ENCODE measurements around the gene MACC1.
"Not testable (repeated sequence)": the region's sequence is repeated elsewhere in the genome, so short reads cannot be mapped to it uniquely, and the experiment has no call there.

The MACC1 gene

DNA sequence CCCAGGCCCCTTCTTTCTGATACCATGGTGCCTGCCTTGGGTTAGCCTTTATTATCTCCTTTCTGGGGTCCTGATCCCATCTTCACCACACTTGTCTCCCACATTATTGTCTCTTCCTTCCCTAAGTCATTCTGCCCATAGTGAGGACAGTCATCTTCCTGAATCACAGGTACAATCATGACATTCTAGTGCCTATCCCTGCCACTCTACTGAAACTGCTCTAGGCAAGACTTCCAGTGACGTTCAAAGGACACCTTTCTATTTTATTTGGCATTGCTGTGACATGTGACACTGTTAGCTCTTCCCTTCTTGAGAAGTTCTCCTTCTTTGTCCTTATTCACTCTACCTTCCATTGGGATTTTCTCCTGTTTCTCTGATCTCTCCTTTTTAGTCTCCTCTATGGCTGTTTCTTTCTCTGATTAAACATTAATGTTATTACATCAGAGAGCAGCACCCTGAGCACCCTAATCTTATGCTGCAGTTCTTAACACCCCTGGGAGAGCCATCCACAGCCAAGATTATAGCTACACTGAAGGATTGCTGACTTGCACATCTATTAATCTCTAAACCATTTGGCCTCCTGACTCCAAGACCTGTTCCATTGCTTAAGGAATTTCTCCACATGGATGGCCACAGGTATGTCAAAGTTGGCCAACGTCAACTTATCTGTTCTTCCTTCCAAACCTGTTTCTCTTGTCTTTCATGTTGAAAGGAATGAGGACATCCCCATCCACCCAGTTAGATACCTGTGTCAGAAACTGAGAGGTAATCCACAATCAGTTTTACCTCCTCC, 10.9 kb downstream of the MACC1 start:
- no peak for DNase-seq

DNA sequence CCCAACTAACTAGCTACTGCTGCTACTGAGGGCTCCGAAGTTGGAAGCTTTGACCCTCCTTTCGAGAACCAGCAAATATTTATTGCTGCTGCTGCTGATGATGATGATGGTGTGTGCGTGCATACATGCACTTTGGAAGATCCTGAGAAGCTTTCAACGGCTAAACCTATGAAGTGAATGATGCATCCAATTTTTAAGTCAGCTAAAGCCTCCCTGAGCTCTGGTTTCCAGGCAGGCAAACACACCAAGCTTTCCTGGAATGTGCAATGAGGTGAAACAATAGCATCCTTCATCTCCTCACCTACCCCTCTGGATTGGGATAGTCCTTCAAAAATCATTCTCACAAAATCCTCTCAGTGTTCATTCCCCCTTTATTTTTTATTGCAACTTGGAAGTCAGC, 13.9 kb downstream of the MACC1 start:
- DNase-seq = no peak

DNA sequence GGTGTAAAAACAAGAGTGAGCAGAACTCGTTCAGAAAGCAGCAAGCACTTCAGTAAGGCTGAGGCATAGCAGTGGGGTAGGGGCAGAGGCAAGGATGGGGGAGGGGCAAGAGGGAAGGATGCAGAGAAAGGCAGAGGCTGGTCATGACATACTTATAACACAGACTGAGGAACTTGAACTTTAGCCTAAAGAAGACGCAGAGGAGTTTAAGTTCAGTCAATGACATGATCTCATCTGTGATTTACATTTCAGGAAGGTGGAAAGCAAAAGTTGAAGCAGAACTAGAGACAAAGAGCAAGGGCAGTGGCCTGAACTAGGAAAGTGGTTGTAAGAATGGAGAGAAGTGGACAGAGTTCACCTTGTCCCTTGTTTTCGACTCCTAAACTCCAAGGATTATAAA, 15.8 kb downstream of the MACC1 start:
- no peak for DNase-seq

DNA sequence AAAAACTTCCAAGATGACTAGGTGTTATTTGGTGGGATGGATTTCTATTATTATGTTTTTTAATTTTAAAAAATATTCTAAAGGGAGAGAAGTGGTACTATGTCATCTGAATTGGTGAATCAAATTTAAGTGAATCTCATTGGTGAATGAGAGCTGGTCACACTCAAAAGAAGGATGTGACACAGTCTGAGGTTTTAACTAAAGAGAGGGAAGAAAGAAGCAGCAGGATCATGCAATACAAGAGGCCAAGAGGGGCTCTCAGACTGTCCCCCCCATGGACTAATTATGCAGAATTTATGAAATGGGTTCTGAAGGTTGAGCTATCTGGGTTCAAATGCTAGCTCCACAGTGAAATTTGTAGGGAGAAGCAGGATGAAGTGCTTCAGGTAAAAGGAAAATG, 16.2 kb downstream of the MACC1 start:
- DNase-seq = no peak

DNA sequence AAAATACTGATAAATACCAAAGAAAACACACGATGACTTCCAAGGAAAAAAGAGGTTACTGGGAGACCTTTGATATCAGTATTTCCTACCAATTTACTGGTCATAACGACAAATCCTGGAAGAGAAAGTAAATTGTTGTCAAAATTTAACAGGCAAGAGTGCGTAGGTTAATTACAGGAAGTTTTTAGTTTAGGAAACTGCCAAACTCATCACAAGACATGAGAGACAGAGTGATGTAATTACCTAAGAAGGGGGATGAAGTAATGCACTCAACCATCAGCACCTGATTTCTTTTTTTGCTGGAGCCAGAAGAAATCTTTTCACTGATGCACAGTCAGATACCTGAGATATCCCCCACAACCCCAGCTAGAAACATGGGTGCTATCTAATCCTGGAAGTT, 16.8 kb downstream of the MACC1 start:
- no peak for DNase-seq

DNA sequence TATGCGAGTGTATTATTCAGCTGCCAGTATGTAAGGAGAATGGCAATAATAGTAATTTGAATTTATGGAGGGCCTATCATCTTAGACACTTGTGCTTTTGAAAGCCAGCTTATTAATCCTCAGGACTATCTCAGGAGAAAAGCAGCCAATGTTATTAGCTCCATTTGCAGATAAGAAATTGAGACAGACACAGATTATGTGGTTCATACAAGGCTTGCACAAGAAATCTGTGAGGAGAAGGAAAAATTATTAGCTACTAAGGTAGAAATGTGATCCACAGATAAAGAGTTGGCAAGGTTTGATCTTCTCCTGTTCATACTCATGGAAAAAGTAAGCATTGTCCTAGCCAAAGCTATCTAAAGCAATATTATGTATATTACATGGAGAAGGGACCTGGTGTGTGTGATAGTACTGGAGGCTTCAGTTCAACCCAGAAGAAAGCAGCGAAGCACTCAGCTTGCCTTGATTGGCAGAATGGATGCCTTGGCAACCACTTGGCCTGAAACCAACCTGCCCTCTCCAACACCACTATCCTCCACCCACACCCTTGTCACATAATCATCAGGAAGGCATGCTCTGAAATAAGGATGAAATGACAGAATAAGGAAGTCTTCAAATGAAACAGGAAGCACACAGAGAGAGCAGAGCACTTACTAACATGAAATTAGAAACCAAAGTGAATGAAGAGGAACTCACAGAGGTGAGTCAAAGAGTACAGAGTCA, 18.0 kb downstream of the MACC1 start:
- DNase-seq = no peak

DNA sequence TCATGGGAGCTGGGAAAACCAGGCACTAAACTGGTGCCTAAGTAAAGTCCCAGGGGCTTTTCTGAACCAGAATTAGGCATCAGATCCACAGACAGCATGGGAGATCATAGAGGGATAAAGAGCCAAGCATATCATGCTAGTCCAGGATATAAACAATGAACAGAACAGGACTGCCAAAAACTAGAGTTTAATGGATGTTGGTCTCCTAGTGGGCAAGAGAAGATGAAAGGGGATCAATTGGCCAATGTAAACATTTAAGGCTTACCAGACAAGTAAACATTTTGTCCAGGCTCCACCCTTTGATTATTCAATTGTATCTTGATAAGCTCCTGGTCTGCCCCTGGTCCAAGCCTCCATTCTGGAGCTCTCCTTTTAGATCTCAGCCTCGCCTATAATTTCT, 18.9 kb downstream of the MACC1 start:
- DNase-seq = no peak

DNA sequence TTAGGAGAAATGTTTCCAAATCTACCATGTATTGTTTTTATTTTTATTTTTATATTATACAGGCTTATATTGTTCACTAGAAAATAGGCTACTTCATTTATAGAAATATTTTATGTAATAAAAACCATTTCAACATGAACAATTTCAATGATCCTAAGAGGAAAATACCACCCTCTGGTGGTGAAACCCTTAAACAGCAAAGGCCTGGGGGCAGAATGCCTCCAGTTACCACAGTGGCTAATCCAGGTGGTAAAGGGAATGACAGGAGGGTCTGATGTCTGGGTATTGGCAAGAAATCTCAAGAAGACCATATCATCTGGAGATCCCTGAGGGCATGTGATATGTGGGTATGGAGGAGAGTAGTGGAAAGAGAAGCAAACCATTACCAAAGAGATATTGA, 19.3 kb downstream of the MACC1 start:
- no peak for DNase-seq

DNA sequence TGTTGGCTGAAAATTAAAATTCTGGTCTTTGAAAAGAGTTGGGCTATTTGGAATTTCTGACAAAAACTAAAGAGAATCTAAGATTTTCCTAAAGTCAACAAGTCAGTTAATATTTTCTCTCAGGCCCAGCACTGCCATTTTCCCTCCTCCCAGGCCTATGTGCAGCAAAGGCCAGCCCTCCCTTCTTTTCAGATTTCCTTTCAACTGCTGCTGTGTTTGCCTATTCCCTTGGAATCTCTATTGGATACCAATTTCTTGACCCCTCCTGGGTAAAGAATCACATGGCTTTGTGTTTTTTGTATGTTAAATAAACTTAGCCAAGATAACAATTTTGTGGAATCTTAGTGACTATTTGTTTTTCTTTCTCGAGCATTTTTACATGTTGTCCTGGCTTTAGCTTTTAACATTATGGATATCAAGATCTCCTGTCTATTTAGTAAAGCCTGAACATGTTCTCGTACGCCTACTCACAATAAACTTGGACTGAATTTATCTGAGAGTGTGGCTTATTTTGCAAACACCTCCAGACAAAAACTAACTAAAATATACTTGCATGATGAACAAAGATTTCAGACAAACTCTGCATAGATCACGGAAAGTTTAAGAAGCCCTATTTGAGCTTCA, 19.9 kb downstream of the MACC1 start:
- DNase-seq = no peak

DNA sequence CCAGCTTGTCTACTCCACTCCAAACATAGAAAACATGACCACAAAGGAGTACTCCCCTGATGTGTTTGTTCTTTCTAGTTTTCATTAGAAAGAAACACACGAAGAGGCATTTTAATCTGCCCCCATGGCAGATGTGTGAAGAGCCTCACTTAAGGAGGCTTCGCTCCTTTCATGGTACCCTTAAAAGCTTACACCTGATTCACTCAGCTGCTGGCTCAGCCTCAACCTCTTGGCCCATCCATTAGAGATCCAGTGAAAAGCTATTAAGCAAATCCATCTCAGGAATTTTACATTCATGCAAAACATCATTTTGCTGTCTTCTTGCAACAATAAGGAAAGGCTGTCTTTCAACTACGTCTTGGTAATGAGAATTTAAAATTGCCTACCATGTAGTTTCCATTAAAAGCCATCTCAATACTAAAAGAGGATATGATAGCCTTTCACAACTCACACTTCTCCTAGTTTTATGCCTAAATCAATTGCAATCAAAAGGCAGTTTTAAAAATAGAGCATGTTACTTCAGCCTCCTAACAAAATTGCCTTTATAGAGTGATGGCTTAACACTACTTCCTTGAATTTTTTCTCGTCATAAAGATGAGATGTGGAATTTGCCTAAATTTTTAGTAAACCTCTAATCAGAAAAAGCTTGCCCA, 22.7 kb downstream of the MACC1 start:
- no peak for DNase-seq

DNA sequence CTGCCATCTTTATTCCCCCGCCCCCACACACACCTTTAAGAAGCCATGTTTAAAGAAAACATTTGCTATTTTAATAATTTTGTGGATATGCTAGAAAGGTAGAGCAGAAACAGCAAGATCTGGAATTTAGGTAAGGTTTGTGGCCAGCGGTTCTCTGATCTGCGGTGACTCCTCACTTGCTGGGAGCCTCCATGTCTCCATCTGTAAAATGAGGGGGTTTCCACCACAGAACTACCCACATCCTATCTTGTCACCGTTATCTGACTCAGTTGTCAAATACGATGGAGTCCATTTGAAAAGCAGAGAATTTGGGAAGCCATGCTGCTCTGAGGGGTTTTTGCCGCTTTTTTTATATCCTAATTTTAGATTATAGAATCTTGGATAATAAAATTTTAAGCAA, 23.3 kb downstream of the MACC1 start:
- DNase-seq = no peak

DNA sequence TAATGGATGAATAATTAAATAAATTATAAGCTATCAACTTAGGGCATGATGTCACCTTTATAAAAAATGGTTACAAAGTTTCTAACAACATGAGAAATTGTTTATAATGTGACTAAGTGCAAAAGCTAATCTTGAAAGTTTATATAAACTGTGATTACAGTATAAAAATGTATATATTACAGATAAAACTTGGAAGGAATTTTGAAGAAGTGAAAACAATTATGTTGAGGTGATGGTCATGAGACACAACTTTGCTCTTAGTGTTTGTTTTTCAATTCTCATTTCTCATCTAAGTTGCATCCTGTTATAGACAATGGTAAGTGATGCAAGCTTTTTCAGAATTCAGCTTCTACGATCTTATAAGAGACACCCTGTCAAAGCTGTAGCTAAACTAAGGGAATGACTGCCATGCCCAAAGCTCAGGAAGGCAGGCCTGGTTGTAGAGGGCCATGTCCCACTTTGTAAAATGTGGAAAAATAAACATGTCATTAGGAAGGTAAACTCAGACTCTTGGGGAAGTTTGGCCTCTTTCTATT, 23.9 kb downstream of the MACC1 start:
- DNase-seq = no peak

DNA sequence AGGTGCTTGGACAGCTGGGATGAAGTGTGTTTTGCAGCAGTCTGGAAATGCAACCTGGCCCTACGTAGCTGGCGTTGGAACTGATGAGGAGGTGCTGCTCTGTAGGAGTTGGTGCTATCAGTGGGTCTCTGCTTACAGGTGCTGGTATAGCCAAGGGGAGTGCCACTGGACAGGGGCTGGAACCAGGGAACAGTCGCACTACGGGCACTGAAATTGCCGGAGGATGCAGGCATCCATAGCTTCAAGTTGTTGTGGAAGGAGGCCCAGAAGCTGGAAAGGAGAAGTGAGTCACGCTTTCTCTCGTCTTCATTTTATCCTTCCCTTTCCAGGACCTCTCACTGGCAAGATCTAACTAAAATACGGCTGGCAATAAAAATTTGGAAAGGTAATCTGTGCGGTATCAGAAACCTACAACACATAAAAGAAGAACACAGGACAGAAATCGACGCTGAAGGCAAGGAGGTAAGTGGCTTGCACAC, 25.8 kb downstream of the MACC1 start:
- DNase-seq = no peak

DNA sequence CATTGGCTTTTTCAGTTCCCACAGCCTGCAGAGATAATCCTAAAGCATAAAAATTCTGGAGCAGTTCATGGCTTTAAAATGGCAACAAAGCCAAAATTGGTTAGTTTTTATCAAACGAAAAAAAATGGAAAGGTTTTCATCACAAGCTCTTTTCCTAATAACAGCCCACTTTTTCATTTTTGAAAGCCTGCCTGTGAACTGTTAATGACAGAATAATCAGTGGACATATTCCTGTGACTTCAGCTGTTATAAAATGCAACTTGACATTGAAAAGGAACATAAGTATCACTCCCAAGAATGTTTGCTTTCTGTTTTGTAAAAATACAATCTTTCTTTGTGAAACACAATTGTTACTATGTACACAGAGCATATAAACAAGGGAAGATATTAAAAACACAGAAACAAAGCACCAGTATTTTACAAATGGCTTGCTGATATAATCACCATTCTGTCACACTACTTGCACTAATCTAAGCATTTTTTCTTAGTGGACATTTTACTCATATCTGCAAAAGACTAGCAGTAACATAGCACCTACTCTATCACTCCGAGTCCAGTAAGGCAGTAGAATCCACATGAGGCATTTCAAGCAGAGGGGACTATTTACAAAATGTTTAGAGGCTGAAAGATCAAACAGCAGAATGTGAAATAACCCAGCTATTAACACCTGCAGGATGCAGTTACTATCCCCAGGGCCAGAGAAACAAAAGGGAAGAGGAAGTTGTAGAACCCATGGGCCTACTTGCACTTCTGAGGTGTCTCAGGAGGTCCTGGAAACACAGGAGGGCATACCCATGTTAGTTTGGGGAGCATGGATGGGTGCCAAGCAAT, 26.4 kb downstream of the MACC1 start:
- DNase-seq = no peak

DNA sequence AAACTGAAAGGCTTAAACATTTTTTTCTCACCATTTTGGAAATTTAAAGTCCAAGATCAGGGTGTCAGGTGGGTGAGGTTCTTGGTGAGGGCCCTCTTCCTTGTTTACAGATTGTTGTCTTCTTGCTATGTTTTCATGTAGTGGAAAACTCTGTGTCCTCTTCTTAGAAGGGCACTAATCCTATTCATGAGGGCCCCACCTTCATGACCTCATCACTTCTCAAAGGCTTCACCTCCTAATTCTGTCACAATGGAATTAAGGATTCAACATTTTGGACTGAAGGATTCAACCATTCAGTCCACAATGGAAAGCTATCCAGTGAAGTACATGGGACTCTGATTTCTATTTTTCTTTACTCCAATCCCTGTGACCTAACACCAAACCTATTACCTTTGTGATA, 27.3 kb downstream of the MACC1 start:
- no peak for DNase-seq

DNA sequence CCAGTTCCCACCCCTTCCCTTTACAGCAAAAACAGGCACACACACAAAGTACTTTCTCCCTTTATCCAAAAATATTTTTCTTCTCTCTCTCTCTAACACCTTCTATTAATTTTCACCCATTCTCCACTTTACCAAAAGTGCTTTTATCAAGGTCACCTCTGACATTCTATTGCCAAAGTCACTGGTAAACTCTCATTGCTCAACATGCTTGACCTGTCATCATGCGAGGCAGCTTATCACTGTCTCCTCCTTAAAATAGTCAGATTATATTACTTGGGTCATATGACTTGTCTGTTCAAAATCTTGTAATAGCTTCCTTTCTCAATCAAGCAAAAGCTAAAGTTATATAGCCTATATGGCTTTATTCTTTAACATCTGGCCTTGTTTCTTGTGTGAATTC, 28.6 kb downstream of the MACC1 start:
- no peak for DNase-seq

DNA sequence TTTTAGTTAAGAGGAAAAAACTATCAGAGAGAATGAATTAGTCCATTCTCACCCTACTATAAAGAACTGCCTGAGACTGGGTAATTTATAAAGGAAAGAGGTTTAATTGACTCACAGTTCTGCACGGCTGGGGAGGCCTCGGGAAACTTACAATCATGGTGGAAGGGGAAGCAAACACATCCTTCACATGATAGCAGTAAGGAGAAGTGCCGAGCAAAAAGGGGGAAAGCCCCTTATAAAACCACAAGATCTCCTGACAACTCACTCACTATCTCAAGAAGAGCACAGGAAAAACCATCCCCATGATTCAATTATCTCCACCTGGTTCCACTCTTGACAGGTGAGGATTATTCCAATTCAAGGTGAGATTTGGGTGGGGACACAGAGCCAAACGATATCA, 29.3 kb downstream of the MACC1 start:
- DNase-seq = not testable (repeated sequence)

DNA sequence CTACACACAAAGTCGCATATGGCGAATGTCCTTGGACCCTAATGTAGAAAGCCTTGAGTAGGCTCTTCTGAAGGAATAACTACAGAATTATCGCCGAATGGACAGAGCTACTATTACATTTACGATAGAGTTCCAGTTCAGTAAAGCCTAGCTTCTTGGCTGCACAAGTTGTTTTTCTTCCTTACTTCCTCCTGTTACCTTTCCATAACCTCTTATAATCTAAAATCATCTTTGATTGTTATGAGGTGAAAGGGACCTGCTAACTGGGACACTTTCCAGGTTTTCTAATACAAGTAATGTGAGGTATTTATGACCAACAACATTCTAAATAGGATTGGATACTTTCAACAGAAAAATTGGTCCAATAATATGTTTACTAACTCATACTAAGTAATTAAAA, 31.2 kb downstream of the MACC1 start:
- DNase-seq = no peak

DNA sequence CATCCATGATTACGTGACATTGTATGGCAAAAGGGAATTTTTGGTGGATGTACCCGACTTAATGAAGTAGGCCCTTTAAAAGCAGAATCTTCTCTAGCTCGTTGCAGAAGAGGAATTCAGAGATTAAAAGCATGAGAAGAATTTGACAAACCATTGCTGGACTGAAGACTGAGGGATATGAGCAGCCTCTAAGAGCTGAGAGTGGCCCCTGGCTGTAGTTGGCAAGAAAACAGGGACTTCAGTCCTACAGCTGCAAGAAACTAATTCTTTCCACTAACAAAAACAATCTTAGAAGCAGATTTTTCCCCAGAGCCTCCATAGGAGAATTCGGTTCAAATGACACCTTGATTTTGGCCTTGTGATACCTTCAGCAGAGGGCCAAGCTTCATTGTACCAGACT, 34.1 kb downstream of the MACC1 start:
- DNase-seq = no peak

DNA sequence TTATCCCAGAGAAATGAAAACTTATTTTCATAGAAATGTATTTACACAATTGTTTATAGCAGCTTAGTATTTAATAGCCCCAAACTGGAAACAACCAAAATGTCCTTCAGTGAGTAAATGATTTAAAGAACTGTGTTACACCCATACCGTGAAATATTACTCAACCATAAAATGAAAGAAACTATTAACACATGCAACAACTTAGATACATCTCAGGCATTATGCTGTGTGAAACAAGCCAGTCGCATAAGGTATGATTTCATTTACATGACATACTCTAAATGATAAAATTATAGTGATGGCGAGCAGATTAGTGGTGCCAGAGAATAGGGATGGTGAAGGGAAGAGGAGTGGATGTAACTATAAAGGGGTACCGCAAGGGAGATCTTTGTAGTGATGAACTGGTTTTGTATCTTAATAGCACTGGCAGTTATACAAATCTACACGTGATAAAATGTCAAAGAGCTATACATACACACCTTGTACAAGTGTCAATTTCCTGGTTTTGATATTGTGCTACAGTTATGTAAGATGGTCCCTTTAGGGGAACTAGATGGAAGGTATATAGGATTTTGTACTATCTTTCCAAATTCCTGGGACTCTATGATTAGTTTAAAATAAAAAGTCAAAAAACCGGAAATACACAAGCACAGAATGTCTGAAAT, 40.5 kb downstream of the MACC1 start:
- no peak for DNase-seq

DNA sequence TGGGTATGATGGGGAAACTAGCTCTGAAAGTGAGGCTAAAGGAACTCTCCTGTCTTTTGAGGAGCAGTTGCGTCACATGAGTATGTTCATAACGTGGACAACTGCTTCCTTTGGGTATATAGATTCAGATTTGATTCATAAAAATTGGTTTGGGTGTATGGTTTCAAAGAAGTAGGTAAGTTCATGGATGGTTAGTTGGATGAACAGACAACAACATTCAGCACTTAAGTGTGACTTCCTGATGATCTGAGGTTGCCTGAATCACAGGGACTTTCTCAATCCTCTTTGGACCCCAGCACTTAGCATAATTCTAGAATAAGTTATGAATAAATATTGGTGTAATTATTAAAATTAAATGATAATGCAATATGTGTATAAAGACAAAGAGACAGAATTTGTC, 43.4 kb downstream of the MACC1 start:
- no peak for DNase-seq
